ENCODE data around the gene FBRS. TPM values are rescaled to one million over a fixed set of nuclear protein-coding genes. Genes with fewer than 3 reads are reported as not detected.

FBRS gene
- total and polyA plus RNA-seq, 2 of the 13 experiments (the other 11 are each of a cell fraction or from before 2014, with no cell fraction given) = 13.7 to 16.2 TPM

- TF ChIP-seq ZBTB4 (CRISPR knock-in tag; IDR thresholded peaks at IDR 0.05; ENCODE audit: borderline replicate concordance) = no peak
- no peak for TF ChIP-seq STAG1 (CRISPR knock-in tag; IDR thresholded peaks at IDR 0.05)
- TF ChIP-seq ZNF383 (CRISPR knock-in tag; IDR thresholded peaks at IDR 0.05; ENCODE audit: borderline replicate concordance) = no peak; the same call in 1 of the 2 replicates
- TF ChIP-seq JDP2 (CRISPR knock-in tag; IDR thresholded peaks at IDR 0.05; ENCODE audit: borderline replicate concordance) = no peak
- no peak for TF ChIP-seq NBN (conservative IDR thresholded peaks at IDR 0.05)
- TF ChIP-seq IKZF4 (CRISPR knock-in tag; IDR thresholded peaks at IDR 0.05; ENCODE audit: borderline replicate concordance, low read depth, not compliant biosample characterization) = no peak
- no peak for TF ChIP-seq TFDP2 (CRISPR knock-in tag; IDR thresholded peaks at IDR 0.05)
- no peak for TF ChIP-seq ZNF460 (CRISPR knock-in tag; IDR thresholded peaks at IDR 0.05; ENCODE audit: borderline replicate concordance)
- no peak for TF ChIP-seq ZC3H4 (CRISPR knock-in tag; IDR thresholded peaks at IDR 0.05; ENCODE audit: borderline replicate concordance)
- TF ChIP-seq ZNF496 (CRISPR knock-in tag; IDR thresholded peaks at IDR 0.05; ENCODE audit: insufficient replicate concordance) = no peak
- 0 out of 2 replicates have a peak, but pooled peaks have one; percentile 47 for TF ChIP-seq ZNF468 (CRISPR knock-in tag; IDR thresholded peaks at IDR 0.05)
- TF ChIP-seq ZFY (CRISPR knock-in tag; IDR thresholded peaks at IDR 0.05) = no peak
- TF ChIP-seq U2AF1 (optimal IDR thresholded peaks at IDR 0.05; ENCODE audit: low read depth, low read length) = peak; percentile 21
- no peak for TF ChIP-seq ERF (CRISPR knock-in tag; IDR thresholded peaks at IDR 0.05)
- no peak; the same call in 1 of the 2 replicates for TF ChIP-seq ZSCAN21 (CRISPR knock-in tag; IDR thresholded peaks at IDR 0.05; ENCODE audit: borderline replicate concordance)
- TF ChIP-seq ZNF512 (CRISPR knock-in tag; IDR thresholded peaks at IDR 0.05) = no peak
- no peak for TF ChIP-seq MZF1 (CRISPR knock-in tag; IDR thresholded peaks at IDR 0.05; ENCODE audit: borderline replicate concordance)
- peak; percentile 65; the same call in 1 of the 2 replicates for TF ChIP-seq ZNF567 (CRISPR knock-in tag; IDR thresholded peaks at IDR 0.05; ENCODE audit: borderline replicate concordance)
- TF ChIP-seq TOE1 (CRISPR knock-in tag; IDR thresholded peaks at IDR 0.05) = no peak; the same call in 1 of the 2 replicates
- TF ChIP-seq ZNF709 (CRISPR knock-in tag; IDR thresholded peaks at IDR 0.05) = no peak
- no peak for TF ChIP-seq NKX3-1 (CRISPR knock-in tag; IDR thresholded peaks at IDR 0.05)
- no peak for TF ChIP-seq SAP130 (CRISPR knock-in tag; IDR thresholded peaks at IDR 0.05; ENCODE audit: low read depth)
Measured at GRCh38 chr16:30609002-30609925, 49.0 kb upstream of the FBRS start (continued).
